Stimulated activated CD4-positive, alpha-beta T cell treated with anti-CD3 and anti-CD28 coated beads, Interleukin-1b, Interleukin-23, amount 100 ng/mL, for 1 hour (primary cell): Measurements from ENCODE around the gene SH3BGRL2.
"Not testable (repeated sequence)": the region's sequence is repeated elsewhere in the genome, so short reads cannot be mapped to it uniquely, and the experiment has no call there.

ENCODE experiments used
- DNase-seq, 2 donors: peaks; one replicate each; pipeline ENCODE4 v3.0.0-alpha.2; 2020; ENCODE audit warnings: low read depth in 2 of 2

The SH3BGRL2 gene

GRCh38 chr6:79649016-79649415 is 17.9 kb downstream of the SH3BGRL2 start:
- DNase-seq, result no peak

- no peak for DNase-seq
Measured at GRCh38 chr6:79650950-79651349, 19.8 kb downstream of the SH3BGRL2 start.

DNA sequence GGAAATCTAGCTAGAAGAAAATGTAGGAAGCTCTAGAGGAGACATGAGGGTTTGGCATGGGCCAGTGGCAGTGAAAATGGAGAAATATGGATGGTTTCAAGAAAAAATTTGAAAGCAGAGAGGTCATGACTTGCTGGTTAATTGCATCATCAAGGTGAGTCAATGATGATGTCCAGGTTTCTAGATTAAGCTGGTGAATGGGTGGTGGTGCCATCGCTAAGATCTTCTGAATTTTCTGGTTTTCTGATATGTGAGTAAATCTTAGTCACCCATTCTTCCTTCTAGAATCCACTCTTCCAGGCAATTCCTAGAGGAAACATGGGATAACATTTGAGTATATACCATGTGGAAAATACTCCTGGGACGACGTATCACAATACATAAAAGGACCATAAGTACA is 25.0 kb downstream of the SH3BGRL2 start:
- DNase-seq, result no peak

- no peak for DNase-seq
Measured at GRCh38 chr6:79657238-79657637, 26.1 kb downstream of the SH3BGRL2 start.

DNA sequence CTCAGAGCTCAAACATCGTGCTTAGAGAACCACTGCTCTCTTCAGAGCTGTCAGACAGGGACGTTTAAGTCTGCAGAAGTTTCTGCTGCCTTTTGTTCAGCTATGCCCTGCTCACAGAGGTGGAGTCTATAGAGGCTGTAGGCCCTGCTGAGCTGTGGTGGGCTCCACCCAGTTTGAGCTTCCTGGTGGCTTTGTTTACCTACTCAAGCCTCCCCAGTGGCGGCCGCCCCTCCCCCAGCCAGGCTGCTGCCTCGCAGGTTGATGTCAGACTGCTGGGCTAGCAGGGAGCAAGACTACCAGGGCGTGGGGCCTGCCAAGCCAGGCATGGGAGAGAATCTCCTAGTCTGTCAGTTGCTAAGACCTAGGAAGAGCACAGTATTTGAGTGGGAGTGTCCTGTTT is 32.5 kb downstream of the SH3BGRL2 start:
- DNase-seq, result not testable (repeated sequence)

DNA sequence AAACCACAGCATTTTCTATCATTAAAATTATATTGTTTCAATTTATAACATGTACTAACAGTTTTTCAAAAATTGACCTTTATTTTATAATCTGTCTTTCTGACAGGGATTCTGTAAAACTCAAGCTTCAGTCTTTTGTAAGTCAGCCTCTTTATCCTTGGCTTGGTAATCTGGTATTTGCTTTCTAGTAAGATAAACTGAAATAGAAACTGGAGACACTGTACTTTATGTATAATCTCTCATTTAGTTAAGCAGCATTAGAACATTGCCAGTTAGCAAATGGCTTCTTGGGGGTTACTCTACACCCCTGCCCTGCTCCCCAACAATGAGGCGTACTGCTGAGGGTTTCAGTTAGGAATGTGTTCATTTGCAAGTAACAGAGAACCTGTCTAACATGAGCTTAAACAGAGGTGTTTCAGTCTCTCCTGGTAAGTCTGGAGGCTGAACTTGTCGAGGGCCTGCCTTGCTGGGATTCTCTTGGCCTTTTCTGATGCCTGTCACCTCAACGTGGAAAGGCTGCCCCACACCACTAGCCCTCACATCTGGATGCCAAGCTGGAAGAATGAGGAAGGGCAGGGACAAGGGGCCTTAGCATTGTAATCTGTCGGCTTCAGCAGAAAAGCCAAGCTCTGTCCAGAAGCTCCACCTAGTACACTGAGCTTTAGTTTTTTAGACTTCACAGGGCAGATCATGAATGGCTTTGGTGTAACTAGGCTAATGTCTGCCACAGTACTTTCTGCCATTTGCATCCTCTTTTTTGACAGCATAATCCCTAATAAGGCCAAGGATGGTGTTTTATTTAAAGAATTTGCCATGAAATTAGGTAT is 34.8 kb downstream of the SH3BGRL2 start:
- DNase-seq, result no peak

DNA sequence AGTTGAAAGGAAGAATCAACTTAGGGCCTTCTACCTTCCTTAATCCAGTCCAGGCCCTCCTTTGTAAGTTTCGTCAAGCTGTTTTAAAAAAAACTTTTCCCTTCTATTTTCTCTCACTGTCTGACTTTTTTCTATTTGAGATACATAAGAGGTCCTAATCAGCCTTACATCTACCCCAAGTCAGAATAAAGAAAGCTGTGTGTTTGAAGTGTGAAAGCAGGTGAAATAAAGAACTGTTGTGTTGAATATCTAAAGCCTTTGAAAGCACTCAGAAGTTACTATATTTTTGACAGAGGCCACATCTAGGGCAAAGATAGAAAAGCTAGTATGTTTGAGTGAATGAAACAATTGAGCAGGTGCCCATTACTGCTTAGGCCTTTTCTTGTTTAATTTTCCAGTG is 35.5 kb downstream of the SH3BGRL2 start:
- no peak for DNase-seq

GRCh38 chr6:79668381-79668780 is 37.3 kb downstream of the SH3BGRL2 start:
- DNase-seq, result no peak

DNA sequence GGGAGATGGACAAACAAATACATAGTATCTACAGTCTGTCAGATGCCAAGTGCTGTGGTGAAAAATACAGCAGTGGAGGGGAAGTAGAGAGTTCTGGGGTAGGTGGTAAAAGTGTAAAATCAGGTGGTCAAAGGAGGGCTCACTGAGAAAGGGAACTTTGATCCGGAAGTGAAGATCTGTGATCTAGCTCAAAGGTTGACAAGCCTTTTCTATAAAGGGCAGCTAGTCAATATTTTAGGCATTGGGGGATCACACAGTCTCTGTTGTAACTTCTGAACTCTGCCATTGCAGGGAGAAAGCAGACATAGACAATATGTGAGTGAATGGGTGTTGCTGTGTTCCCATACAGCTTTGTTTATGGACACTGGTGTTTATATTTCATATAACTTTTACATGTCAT is 38.6 kb downstream of the SH3BGRL2 start:
- DNase-seq, result no peak

GRCh38 chr6:79670789-79671188 is 39.7 kb downstream of the SH3BGRL2 start:
- no peak for DNase-seq

DNA sequence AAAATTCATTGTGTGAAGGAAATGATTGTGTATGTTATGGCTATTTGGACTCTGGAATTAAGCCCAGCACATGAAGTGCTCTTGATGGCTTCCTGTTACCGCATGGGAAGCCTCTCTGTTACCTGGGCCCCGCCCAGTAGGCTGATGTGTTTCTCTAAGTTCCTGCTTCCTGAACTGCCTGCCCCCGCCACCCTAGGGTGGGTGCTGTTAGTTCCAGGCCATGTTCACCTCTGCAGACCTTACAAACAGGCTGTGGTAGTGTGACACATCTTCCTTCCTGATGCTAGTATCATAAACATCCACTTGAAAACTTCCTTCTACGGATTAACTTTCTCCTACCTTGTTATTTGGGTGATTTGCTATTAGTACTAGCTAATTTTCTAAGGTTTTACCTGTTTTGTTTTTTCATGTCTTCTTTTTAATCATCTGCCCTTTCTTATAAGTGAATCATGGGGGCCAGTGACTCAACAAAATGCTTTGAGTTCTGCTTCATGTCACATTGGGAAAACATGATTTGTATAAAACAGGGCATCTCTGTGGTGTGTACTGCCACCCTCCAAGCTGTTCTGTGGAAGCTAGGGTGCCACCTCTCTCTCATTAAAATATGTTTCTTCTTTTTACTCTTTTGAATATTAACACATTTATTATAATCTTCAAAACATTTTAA is 40.6 kb downstream of the SH3BGRL2 start:
- peak in 1 of 2 donors; percentile 19 for DNase-seq

GRCh38 chr6:79672631-79673111 is 41.5 kb downstream of the SH3BGRL2 start:
- no peak for DNase-seq

- no peak for DNase-seq
Measured at GRCh38 chr6:79673947-79674346, 42.8 kb downstream of the SH3BGRL2 start.

DNA sequence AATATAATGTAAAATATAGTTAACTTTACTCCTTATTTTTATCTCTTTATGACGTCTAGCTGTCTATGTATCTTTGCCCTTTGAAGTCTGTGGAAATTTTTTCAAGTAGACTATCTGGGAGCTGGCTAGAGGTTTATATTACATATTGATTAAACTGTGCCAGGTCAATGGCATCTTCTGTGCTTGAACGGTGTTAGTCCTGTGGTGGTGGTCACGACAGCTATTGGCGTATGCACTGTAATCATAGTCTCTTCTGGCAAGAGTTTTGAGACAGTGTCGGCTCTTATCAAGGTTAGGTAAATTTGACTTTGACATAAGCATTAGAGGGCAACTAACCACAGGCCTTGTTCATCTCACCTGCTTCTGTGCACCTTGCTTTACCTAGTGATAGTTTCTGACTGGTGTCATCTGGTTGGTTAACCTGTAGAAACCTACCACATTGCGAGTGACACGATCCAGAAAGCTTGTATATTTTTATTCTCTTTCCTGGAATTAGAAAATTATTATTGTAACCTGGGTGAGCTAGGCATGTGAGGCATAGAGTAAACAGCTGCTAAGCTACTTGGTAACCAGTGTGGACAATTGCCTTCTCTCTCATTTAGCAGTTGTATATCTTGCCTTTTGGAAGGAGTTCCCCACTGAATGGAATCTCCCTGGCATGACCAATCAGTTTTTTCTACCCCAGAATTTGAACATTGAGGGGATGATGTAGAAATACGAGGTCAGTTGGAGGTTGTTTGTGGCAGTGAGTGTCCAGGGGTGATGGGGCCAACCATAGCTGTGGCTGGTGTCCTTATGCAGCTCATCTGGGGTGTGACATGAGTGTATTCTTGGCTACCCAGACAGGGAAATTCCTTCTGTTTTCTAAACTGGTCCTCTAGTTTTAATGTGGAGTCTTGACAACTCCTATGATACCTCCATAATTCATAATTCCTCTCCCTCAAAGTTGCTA is 45.9 kb downstream of the SH3BGRL2 start:
- no peak for DNase-seq

DNA sequence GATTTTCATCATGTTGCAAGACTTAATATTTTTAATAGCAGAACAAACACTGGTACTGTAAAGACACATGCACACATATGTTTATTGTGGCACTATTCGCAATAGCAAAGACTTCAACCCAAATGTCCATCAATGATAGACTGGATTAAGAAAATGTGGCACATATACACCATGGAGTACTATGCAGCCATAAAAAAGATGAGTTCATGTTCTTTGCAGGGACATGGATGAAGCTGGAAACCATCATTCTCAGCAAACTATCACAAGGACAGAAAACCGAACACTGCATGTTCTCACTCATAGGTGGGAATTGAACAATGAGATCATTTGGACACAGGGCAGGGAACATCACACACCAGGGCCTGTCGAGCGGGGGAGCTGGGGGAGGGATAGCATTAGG is 51.6 kb downstream of the SH3BGRL2 start:
- DNase-seq, result not testable (repeated sequence)

- no peak for DNase-seq
Measured at GRCh38 chr6:79684876-79685275, 53.7 kb downstream of the SH3BGRL2 start.

- DNase-seq, result no peak
Measured at GRCh38 chr6:79686707-79687309, 55.7 kb downstream of the SH3BGRL2 start.

DNA sequence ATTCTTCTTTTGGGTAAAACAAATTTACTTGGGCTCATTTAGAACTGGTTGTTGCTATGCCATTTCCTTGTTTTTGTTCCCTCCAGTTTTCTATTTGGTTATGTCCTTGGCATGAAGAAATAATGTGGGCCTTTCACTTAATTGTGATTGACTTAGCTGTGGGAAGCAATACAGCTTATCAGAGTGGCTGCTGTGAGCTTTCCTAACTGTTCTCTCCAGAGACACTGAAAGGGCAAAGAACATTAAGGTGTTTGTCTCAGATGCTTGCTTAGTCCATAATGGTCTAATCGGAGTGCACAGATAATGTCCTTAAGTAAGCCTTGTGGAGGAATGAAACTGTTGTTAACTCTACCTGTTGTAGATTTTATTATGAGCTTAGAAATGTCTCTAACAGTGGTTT is 56.6 kb downstream of the SH3BGRL2 start:
- DNase-seq, result no peak

DNA sequence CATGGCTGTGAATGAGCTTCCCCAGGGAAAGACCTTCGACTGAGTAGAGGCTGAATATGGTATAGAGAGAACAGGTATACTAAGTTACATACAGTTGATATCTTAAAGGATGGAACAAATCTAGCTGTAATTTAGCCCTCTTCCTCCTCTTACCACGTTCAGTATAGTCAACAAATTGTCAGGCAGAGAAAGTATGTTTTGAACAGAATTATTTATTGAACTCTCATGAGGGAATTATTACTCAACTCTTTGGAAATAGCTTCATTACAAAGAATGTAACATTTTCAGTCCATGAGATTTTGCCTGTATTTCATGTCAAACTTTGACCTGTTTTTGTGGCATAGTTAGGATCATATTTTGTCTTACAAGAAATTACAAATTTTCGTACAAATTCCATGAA is 63.0 kb downstream of the SH3BGRL2 start:
- DNase-seq, result no peak

DNA sequence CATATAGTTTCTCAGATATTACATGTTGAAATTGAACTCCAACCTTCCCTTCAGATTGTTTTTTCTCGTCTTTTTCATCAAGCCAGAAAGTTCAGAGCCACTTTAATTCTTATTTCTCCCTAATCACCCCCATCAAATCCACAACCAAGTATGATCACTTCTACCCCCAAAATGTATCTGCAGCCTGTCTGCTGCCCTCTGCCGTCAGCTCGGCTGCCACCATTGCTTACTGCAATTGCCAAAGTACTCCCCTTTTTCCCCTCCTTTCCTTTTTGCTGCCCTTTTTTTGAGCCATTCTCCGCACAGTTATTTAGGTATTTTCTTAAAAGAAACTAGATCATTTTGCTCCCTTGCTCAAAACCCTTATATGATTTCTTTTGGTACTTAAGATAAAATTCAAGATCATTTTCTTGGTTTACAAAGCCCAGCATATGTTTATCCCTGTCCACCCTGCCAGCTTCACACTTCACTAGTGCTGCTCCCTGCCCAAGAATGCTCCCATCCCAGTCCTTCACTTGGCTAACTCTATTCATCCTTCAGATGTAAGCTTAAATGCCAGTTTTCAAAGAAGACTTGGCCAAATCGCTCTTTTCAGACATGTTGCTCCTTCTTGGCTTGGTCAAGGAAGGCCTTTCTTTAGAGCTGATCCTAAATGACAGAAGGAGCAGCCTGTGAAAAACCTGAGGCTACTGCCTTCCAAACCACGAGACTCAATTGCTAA is 63.7 kb downstream of the SH3BGRL2 start:
- no peak for DNase-seq

DNA sequence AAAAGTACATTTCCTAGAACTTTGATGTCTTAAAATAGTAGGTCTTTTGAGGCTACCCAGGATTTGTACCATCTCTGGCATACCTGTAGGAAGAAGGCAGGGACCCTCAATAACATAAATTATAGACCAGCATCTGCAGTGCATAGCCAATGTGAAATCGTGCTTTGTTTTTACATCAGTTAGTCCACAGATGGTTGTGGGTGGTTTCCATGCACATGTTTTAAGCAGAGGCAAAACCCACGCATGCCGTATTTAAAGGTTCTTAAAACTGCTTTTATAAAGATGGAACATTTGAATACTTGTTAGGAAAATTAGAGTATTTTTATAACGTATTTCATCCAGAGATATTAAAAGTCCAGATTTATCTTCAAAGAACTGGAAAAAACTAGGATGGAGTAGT is 66.3 kb downstream of the SH3BGRL2 start:
- no peak for DNase-seq
